Measurements from ENCODE around the gene PTPRM. TPM values are rescaled to one million over a fixed set of nuclear protein-coding genes. Genes with fewer than 3 reads are reported as not detected.

PTPRM gene
- total and polyA plus RNA-seq, 2 of the 8 experiments (the other 6 are each of a cell fraction or from before 2014, with no cell fraction given), result 4.1 to 7.0 TPM

DNA sequence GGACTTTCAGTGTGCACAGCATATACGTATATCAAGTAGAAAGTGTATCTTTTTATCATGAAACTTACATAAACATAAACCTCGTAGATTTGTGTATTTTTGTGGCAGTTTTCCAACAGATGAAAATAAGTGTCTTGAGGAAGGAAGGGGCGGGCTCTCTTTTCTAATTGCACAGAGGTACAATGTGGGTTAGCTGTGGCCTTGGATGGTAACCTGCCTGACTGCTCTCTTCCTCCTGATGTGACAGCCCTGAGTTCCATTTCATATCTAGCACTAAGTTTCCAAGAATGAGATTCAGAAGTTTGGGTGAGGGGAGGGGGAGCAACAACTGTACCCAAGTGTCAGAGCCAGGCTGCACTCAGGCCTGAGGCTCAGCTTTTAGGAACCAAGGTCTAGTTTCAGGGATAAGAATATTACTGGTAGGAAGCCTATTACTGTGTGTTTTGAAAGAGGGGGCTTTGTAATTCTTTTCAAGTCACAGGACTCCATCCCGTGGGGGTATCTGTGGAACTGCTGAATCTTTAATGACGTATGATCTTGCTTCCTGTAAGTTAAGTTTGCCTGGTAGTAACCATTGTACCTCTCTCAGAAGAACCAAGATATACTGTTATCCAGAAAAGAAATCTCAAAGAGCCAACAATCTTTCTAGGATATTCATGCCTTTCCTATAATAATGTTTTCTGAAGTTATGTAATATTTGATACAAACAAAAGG, 483.7 kb downstream of the PTPRM start:
- no peak for DNase-seq (ENCODE audit: low read depth in 1 of 2, low spot score in 2 of 2)
- Histone ChIP-seq H3K27me3 (replicated peaks in 1 of 4; ENCODE audit: control insufficient read depth in 3 of 4, extremely low read depth in 1 of 4, insufficient read depth in 3 of 4, low read length in 3 of 4) (no peaks in the 10 kb centered on the region), H2BK15ac (ENCODE audit: low read length) (no peak overlapping the region), H3K79me2 (ENCODE audit: control insufficient read depth in 1 of 2, insufficient read depth in 2 of 2, low read length in 2 of 2) (no peaks in the 10 kb centered on the region), H2BK120ac (replicated peaks; ENCODE audit: low read depth, low read length) (no peak overlapping the region), H3K79me1 (ENCODE audit: low read depth, low read length) (no peaks in the 10 kb centered on the region), H2AFZ (ENCODE audit: low read length) (no peak overlapping the region), H2BK5ac (ENCODE audit: low read depth, low read length) (no peak overlapping the region), H4K5ac (ENCODE audit: insufficient read length, low read depth, low read length) (no peak overlapping the region), H3K4ac (replicated peaks; ENCODE audit: insufficient read length, low read depth, low read length) (no peak overlapping the region), H3K36me3 (ENCODE audit: control insufficient read depth in 2 of 4, insufficient read depth in 4 of 4, low read length in 3 of 4) (no peaks in the 10 kb centered on the region), H3K23ac (ENCODE audit: insufficient read length) (no peak overlapping the region), H2AK5ac (ENCODE audit: low read depth, low read length) (no peak overlapping the region), H4K8ac (ENCODE audit: extremely low read depth, insufficient read depth, low read length) (no peak overlapping the region), H3K4me1 (replicated peaks in 1 of 4; ENCODE audit: control insufficient read depth in 3 of 4, insufficient read depth in 4 of 4, low read length in 3 of 4) (peaks cover 0 to 3% (median 0%) of the 10 kb centered on the region in 4 experiments; a peak in 1 of 7 replicates), H3K23me2 (ENCODE audit: low read depth, low read length) (no peaks in the 10 kb centered on the region), H3K27ac (ENCODE audit: low read depth, low read length) (no peak overlapping the region), H4K20me1 (replicated peaks in 1 of 2; ENCODE audit: control insufficient read depth in 1 of 2, insufficient read depth in 2 of 2, low read length in 2 of 2) (no peaks in the 10 kb centered on the region), H3K4me3 (ENCODE audit: extremely low read depth in 1 of 4, insufficient read depth in 2 of 4, low read depth in 3 of 4, low read length in 4 of 4) (no peak overlapping the region), H4K91ac (replicated peaks; ENCODE audit: insufficient read length, low read length) (no peak overlapping the region), H3K9ac (replicated peaks in 1 of 4; ENCODE audit: extremely low read depth in 1 of 4, low read depth in 3 of 4, low read length in 3 of 4) (no peak overlapping the region), H3K18ac (ENCODE audit: extremely low read depth, low read length) (no peak overlapping the region), H3K14ac (ENCODE audit: insufficient read length) (no peak overlapping the region), H3K9me3 (ENCODE audit: insufficient read depth in 2 of 2, low read depth in 1 of 2, low read length in 1 of 2) (no peaks in the 10 kb centered on the region), H2BK12ac (ENCODE audit: low read depth, low read length) (no peak overlapping the region), H3K56ac (replicated peaks; ENCODE audit: insufficient read length, low read depth, low read length) (no peak overlapping the region), H2BK20ac (ENCODE audit: low read length) (no peak overlapping the region), H3K4me2 (ENCODE audit: insufficient read depth in 1 of 2, low read depth in 2 of 2, low read length in 2 of 2) (no peak overlapping the region)
- 83% methylated on average over 5 of the region's 5 CpGs; no CpG with 5 or more reads in 1 of the 2 experiments for WGBS, 2 experiments (ENCODE audit: extremely low coverage in 1 of 2, insufficient coverage in 1 of 2, insufficient read length in 1 of 2, insufficient replicate concordance in 2 of 2, low coverage in 1 of 2, low lambda C conversion rate in 2 of 2, missing lambda C conversion rate in 1 of 2)
- ChIA-PET CTCF (ENCODE audit: partially characterized antibody) (no interaction called here), POLR2A (ENCODE audit: partially characterized antibody) (no interaction called here)
- FAIRE-seq, result no peak
- TF ChIP-seq SP1 (IDR thresholded peaks at IDR 0.05; ENCODE audit: low read depth, low read length) (no peak), CHD1 (IDR thresholded peaks at IDR 0.05; ENCODE audit: low read depth, low read length) (no peak), SRF (IDR thresholded peaks at IDR 0.05; ENCODE audit: low read depth, low read length) (no peak), JUN (IDR thresholded peaks at IDR 0.05; ENCODE audit: low read depth, low read length) (no peak), CTBP2 (IDR thresholded peaks at IDR 0.05; ENCODE audit: borderline replicate concordance, insufficient read depth, insufficient read length, low read length) (no peak), SIX5 (IDR thresholded peaks at IDR 0.05; ENCODE audit: low read depth, low read length) (no peak), HDAC6 (IDR thresholded peaks at IDR 0.05; ENCODE audit: low read depth, low read length) (no peak), TAF7 (optimal IDR thresholded peaks at IDR 0.05; ENCODE audit: borderline replicate concordance, low read depth, low read length) (no peak), BRCA1 (IDR thresholded peaks at IDR 0.05; ENCODE audit: low read depth, low read length) (no peak)
- TF ChIP-seq, protein P1, sequence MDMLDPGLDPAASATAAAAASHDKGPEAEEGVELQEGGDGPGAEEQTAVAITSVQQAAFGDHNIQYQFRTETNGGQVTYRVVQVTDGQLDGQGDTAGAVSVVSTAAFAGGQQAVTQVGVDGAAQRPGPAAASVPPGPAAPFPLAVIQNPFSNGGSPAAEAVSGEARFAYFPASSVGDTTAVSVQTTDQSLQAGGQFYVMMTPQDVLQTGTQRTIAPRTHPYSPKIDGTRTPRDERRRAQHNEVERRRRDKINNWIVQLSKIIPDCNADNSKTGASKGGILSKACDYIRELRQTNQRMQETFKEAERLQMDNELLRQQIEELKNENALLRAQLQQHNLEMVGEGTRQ (IDR thresholded peaks at IDR 0.05; ENCODE audit: low read length), result no peak
- TF ChIP-seq, protein P2, sequence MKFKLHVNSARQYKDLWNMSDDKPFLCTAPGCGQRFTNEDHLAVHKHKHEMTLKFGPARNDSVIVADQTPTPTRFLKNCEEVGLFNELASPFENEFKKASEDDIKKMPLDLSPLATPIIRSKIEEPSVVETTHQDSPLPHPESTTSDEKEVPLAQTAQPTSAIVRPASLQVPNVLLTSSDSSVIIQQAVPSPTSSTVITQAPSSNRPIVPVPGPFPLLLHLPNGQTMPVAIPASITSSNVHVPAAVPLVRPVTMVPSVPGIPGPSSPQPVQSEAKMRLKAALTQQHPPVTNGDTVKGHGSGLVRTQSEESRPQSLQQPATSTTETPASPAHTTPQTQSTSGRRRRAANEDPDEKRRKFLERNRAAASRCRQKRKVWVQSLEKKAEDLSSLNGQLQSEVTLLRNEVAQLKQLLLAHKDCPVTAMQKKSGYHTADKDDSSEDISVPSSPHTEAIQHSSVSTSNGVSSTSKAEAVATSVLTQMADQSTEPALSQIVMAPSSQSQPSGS (IDR thresholded peaks at IDR 0.05; ENCODE audit: low read length), result no peak
